ENCODE measurements around the gene LGALS4.
"Not testable (repeated sequence)": the region's sequence is repeated elsewhere in the genome, so short reads cannot be mapped to it uniquely, and the experiment has no call there.

Gene LGALS4

DNA sequence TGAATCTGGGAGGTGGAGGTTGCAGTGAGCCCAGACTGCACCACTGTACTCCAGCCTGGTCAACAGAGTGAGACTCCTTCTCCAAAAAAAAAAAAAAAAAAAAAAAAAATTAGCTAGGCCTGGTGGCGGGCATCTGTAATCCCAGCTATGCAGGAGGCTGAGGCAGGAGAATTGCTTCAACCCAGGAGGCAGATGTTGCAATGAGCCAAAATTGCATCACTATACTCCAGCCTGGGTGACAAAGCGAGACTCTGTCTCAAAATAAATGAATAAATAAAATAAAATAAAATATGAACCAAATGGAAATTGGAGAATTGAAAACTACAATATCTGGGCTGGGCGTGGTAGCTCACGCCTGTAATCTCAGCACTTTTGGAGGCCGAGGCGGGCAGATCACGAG, 16.5 kb upstream of the LGALS4 start:
- not testable (repeated sequence) for H3K9ac ChIP-seq (ENCODE audit: low read length); H2BK15ac ChIP-seq (ENCODE audit: low read depth, poor library complexity, severe bottlenecking); H2BK5ac ChIP-seq (ENCODE audit: low read depth, low read length, poor library complexity, severe bottlenecking); H2BK120ac ChIP-seq (ENCODE audit: low read depth, low read length); H2AK5ac ChIP-seq (ENCODE audit: low read length, severe bottlenecking); H3K23ac ChIP-seq (ENCODE audit: low read length in 2 of 2); H4K8ac ChIP-seq (ENCODE audit: low read length); H3K14ac ChIP-seq (ENCODE audit: low read length in 2 of 2); H2AFZ ChIP-seq (ENCODE audit: low read depth, low read length); H3K4me2 ChIP-seq (ENCODE audit: low read length, poor library complexity, severe bottlenecking); H2BK12ac ChIP-seq (ENCODE audit: low read length in 2 of 2); H4K91ac ChIP-seq (ENCODE audit: low read length); H3K27ac ChIP-seq (ENCODE audit: low read length, poor library complexity, severe bottlenecking); H3K9me3 ChIP-seq (ENCODE audit: control insufficient read depth, low read length); H3K4ac ChIP-seq (ENCODE audit: low read depth in 1 of 2, low read length in 2 of 2); H3K27me3 ChIP-seq (ENCODE audit: control insufficient read depth in 1 of 2, insufficient read depth in 1 of 2, low read length in 2 of 2); H3K4me3 ChIP-seq (ENCODE audit: insufficient read depth in 1 of 2, low read depth in 1 of 2, low read length in 2 of 2)
- Histone ChIP-seq H3K36me3 (ENCODE audit: control insufficient read depth in 1 of 2, insufficient read depth in 2 of 2, low read depth in 1 of 2, low read length in 2 of 2) (peaks cover 25 to 29% of the 10 kb centered on the region in 2 experiments), H3K4me1 (ENCODE audit: control insufficient read depth, insufficient read depth, low read depth, low read length) (peaks cover 18% of the 10 kb centered on the region), H3K79me1 (replicated peaks; ENCODE audit: low read length, poor library complexity, severe bottlenecking) (peaks cover 17% of the 10 kb centered on the region), H3K18ac (ENCODE audit: low read depth in 1 of 2, low read length in 2 of 2) (peak overlapping the region in 1 of 2 experiments; percentile 16)
- DNase-seq, result peak; percentile 77
- WGBS, result over 99% methylated on average over 6 of the region's 7 CpGs

DNA sequence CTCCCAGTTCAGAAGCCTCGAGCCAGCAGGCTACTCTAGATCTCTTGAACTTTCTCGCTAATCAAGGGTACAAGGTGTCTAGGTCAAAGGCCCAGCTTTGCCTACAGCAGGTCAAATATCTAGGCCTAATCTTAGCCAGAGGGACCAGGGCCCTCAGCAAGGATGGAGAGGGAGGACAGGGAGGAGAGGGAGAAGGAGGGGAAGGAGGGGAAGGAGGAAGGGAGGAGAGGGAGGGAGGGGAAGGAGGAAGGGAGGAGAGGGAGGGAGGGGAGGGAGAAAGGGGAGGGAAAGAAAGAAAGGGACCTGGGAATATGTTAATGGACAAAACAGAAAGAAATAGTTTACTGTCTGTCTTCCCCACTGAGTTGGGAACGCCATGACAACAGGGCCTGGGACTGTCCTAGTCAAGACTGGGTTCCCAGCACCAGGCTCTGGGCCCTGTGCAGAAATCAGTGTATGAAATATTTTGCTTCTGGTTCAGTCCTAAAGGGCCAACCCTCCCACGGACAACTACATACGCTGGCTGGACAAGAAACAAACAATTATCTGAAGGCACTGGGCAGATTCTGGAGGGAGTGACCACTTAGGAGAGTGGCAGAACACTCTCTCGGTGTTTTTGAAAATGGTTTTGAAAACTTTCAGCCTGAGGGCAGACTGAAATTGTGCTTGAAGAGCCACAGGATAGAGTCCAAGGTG, 14.3 kb upstream of the LGALS4 start:
- Histone ChIP-seq H4K8ac (ENCODE audit: low read length) (no peak overlapping the region), H2BK5ac (ENCODE audit: low read depth, low read length, poor library complexity, severe bottlenecking) (no peak overlapping the region), H3K4ac (ENCODE audit: low read depth in 1 of 2, low read length in 2 of 2) (no peak overlapping the region), H3K27ac (ENCODE audit: low read length, poor library complexity, severe bottlenecking) (no peak overlapping the region), H3K79me1 (replicated peaks; ENCODE audit: low read length, poor library complexity, severe bottlenecking) (peaks cover 24% of the 10 kb centered on the region), H3K4me2 (ENCODE audit: low read length, poor library complexity, severe bottlenecking) (no peak overlapping the region), H4K91ac (ENCODE audit: low read length) (no peak overlapping the region), H3K36me3 (ENCODE audit: control insufficient read depth in 1 of 2, insufficient read depth in 2 of 2, low read depth in 1 of 2, low read length in 2 of 2) (peaks cover 32 to 37% of the 10 kb centered on the region in 2 experiments), H3K4me3 (ENCODE audit: insufficient read depth in 1 of 2, low read depth in 1 of 2, low read length in 2 of 2) (no peak overlapping the region), H2AK5ac (ENCODE audit: low read length, severe bottlenecking) (no peak overlapping the region), H3K27me3 (ENCODE audit: control insufficient read depth in 1 of 2, insufficient read depth in 1 of 2, low read length in 2 of 2) (no peaks in the 10 kb centered on the region), H2BK12ac (ENCODE audit: low read length in 2 of 2) (no peak overlapping the region), H3K4me1 (ENCODE audit: control insufficient read depth, insufficient read depth, low read depth, low read length) (peaks cover 11% of the 10 kb centered on the region), H3K18ac (ENCODE audit: low read depth in 1 of 2, low read length in 2 of 2) (no peak overlapping the region), H2AFZ (ENCODE audit: low read depth, low read length) (no peak overlapping the region), H2BK15ac (ENCODE audit: low read depth, poor library complexity, severe bottlenecking) (no peak overlapping the region), H3K14ac (ENCODE audit: low read length in 2 of 2) (no peak overlapping the region), H3K23ac (ENCODE audit: low read length in 2 of 2) (no peak overlapping the region), H3K9ac (ENCODE audit: low read length) (no peak overlapping the region), H3K9me3 (ENCODE audit: control insufficient read depth, low read length) (no peaks in the 10 kb centered on the region), H2BK120ac (ENCODE audit: low read depth, low read length) (no peak overlapping the region)
- WGBS, result 91% methylated on average over 6 of the region's 6 CpGs
- DNase-seq, result no peak

DNA sequence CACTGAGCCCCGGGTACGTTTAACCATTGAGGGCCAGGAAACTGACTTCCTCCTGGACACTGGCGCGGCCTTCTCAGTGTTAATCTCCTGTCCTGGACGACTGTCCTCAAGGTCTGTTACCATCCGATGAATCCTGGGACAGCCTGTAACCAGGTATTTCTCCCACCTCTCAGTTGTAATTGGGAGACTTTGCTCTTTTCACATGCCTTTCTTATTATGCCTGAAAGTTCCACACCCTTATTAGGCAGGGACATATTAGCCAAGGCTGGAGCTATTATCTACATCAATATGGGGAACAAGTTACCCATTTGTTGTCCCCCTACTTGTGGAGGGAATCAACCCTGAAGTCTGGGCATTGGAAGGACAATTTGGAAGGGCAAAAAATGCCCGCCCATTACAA, 13.2 kb upstream of the LGALS4 start:
- not testable (repeated sequence) for H3K14ac ChIP-seq (ENCODE audit: low read length in 2 of 2); H4K8ac ChIP-seq (ENCODE audit: low read length); H3K18ac ChIP-seq (ENCODE audit: low read depth in 1 of 2, low read length in 2 of 2); H3K27ac ChIP-seq (ENCODE audit: low read length, poor library complexity, severe bottlenecking); H2AK5ac ChIP-seq (ENCODE audit: low read length, severe bottlenecking); H2AFZ ChIP-seq (ENCODE audit: low read depth, low read length); H3K9me3 ChIP-seq (ENCODE audit: control insufficient read depth, low read length); H3K4me1 ChIP-seq (ENCODE audit: control insufficient read depth, insufficient read depth, low read depth, low read length); H2BK15ac ChIP-seq (ENCODE audit: low read depth, poor library complexity, severe bottlenecking); H3K27me3 ChIP-seq (ENCODE audit: control insufficient read depth in 1 of 2, insufficient read depth in 1 of 2, low read length in 2 of 2); H4K91ac ChIP-seq (ENCODE audit: low read length); H3K4ac ChIP-seq (ENCODE audit: low read depth in 1 of 2, low read length in 2 of 2); H2BK12ac ChIP-seq (ENCODE audit: low read length in 2 of 2); H3K23ac ChIP-seq (ENCODE audit: low read length in 2 of 2); H3K9ac ChIP-seq (ENCODE audit: low read length); H2BK120ac ChIP-seq (ENCODE audit: low read depth, low read length); H3K4me3 ChIP-seq (ENCODE audit: insufficient read depth in 1 of 2, low read depth in 1 of 2, low read length in 2 of 2); DNase-seq; H2BK5ac ChIP-seq (ENCODE audit: low read depth, low read length, poor library complexity, severe bottlenecking); H3K4me2 ChIP-seq (ENCODE audit: low read length, poor library complexity, severe bottlenecking)
- Histone ChIP-seq H3K79me1 (replicated peaks; ENCODE audit: low read length, poor library complexity, severe bottlenecking) (peaks cover 26% of the 10 kb centered on the region), H3K36me3 (ENCODE audit: control insufficient read depth in 1 of 2, insufficient read depth in 2 of 2, low read depth in 1 of 2, low read length in 2 of 2) (peaks cover 32 to 46% of the 10 kb centered on the region in 2 experiments)
- WGBS, result 97% methylated on average over 7 of the region's 7 CpGs

DNA sequence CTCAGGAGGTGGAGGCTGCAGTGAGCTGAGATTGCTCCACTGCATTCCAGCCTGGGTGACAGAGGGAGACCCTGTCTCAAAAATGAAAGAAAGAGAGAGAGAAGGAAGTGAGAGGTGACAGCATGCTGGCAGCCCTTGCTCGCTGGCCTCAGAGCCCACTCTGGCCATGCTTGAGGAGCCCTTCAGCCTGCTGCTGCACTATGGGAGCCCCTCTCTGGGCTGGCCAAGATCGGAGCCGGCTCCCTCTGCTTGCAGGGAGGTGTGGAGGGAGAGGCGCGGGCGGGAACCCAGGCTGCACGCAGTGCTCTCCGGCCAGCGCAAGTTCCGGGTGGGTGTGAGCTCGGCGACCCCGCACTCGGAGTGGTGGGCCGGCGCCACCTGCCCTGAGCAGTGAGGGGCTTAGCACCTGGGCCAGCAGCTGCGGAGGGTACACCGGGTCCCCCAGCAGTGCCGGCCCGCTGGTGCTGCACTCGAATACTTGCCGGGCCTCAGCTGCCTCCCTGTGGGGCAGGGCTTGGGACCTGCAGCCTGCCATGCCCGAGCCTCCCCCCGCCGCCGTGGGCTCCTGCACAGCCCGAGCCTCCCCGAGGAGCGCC, 8.6 kb upstream of the LGALS4 start:
- H3K4me2 ChIP-seq (ENCODE audit: low read length, poor library complexity, severe bottlenecking); H3K27me3 ChIP-seq (ENCODE audit: control insufficient read depth in 1 of 2, insufficient read depth in 1 of 2, low read length in 2 of 2); H2BK12ac ChIP-seq (ENCODE audit: low read length in 2 of 2); H3K14ac ChIP-seq (ENCODE audit: low read length in 2 of 2); H2AK5ac ChIP-seq (ENCODE audit: low read length, severe bottlenecking); H3K18ac ChIP-seq (ENCODE audit: low read depth in 1 of 2, low read length in 2 of 2); H3K23ac ChIP-seq (ENCODE audit: low read length in 2 of 2); H3K9ac ChIP-seq (ENCODE audit: low read length); H2BK15ac ChIP-seq (ENCODE audit: low read depth, poor library complexity, severe bottlenecking); H4K8ac ChIP-seq (ENCODE audit: low read length); H3K9me3 ChIP-seq (ENCODE audit: control insufficient read depth, low read length); H3K4ac ChIP-seq (ENCODE audit: low read depth in 1 of 2, low read length in 2 of 2); H3K4me3 ChIP-seq (ENCODE audit: insufficient read depth in 1 of 2, low read depth in 1 of 2, low read length in 2 of 2); H2BK120ac ChIP-seq (ENCODE audit: low read depth, low read length); H4K91ac ChIP-seq (ENCODE audit: low read length); H3K4me1 ChIP-seq (ENCODE audit: control insufficient read depth, insufficient read depth, low read depth, low read length); H3K27ac ChIP-seq (ENCODE audit: low read length, poor library complexity, severe bottlenecking); DNase-seq; H2BK5ac ChIP-seq (ENCODE audit: low read depth, low read length, poor library complexity, severe bottlenecking); H2AFZ ChIP-seq (ENCODE audit: low read depth, low read length): not testable (repeated sequence)
- peaks cover 32 to 51% of the 10 kb centered on the region in 2 experiments for H3K36me3 ChIP-seq (ENCODE audit: control insufficient read depth in 1 of 2, insufficient read depth in 2 of 2, low read depth in 1 of 2, low read length in 2 of 2)
- peaks cover 19% of the 10 kb centered on the region for H3K79me1 ChIP-seq (replicated peaks; ENCODE audit: low read length, poor library complexity, severe bottlenecking)
- 98% methylated on average over 23 of the region's 29 CpGs for WGBS
